HepG2 (cell line): ENCODE measurements around the gene ZNRD2. TPM values are rescaled to one million over a fixed set of nuclear protein-coding genes. Genes with fewer than 3 reads are reported as not detected.

Experiments used
- FOXA3 ChIP-seq: IDR thresholded peaks from 2 replicates; pipeline ENCODE4 v1.6.1; 2016; ENCODE audit warnings: missing genetic modification reagents, missing compliant biosample characterization
- FOXJ3 ChIP-seq: sonication (generic); formaldehyde crosslinking; IDR thresholded peaks from 2 replicates; pipeline ENCODE4 v1.4.0; 2020; ENCODE audit warnings: missing genetic modification reagents, mild to moderate bottlenecking, borderline replicate concordance
- FOXK1 ChIP-seq: sonication (generic); formaldehyde crosslinking; IDR thresholded peaks from 2 replicates; pipeline ENCODE4 v1.4.0; 2020; ENCODE audit warnings: low read depth, missing genetic modification reagents, borderline replicate concordance
- HMG20B ChIP-seq: conservative IDR thresholded peaks from 2 replicates; pipeline ENCODE4 v1.6.1; 2016; ENCODE audit warnings: missing genetic modification reagents, missing compliant biosample characterization
- IKZF5 ChIP-seq: IDR thresholded peaks from 2 replicates; pipeline ENCODE4 v1.6.1; 2018; ENCODE audit warnings: missing genetic modification reagents, mild to moderate bottlenecking, missing compliant biosample characterization
- IRF1 ChIP-seq: sonication (generic); formaldehyde crosslinking; IDR thresholded peaks from 2 replicates; pipeline ENCODE4 v1.4.0; 2020; ENCODE audit warnings: low read depth, mild to moderate bottlenecking, missing genetic modification reagents
- MEF2D ChIP-seq: sonication (generic); formaldehyde crosslinking; IDR thresholded peaks from 2 replicates; pipeline ENCODE4 v1.5.1; 2020; ENCODE audit warnings: mild to moderate bottlenecking, missing genetic modification reagents
- NR2C2 ChIP-seq: sonication (generic); formaldehyde crosslinking; IDR thresholded peaks from 2 replicates; pipeline ENCODE4 v1.4.0; 2020; ENCODE audit warnings: missing genetic modification reagents, mild to moderate bottlenecking, moderate library complexity, borderline replicate concordance
- RFXANK ChIP-seq: IDR thresholded peaks from 2 replicates; pipeline ENCODE4 v1.6.1; 2016
- SOX6 ChIP-seq, 2 experiments: fragments of 450-650 bp in 1 of 2; sonication (generic) in 1 of 2; formaldehyde crosslinking in 1 of 2; IDR thresholded peaks; 2 replicates each; pipeline versions ENCODE4 v1.4.0 to v1.6.1; 2017 to 2020; ENCODE audit warnings: antibody characterized with exemption in 1 of 2, mild to moderate bottlenecking in 1 of 2, missing genetic modification reagents in 1 of 2
- TFE3 ChIP-seq: IDR thresholded peaks from 2 replicates; pipeline ENCODE4 v1.6.1; 2016
- THRA ChIP-seq: sonication (generic); formaldehyde crosslinking; IDR thresholded peaks from 2 replicates; pipeline ENCODE4 v1.4.0; 2020; ENCODE audit warnings: missing genetic modification reagents, borderline replicate concordance
- ZBTB38 ChIP-seq: sonication (generic); formaldehyde crosslinking; IDR thresholded peaks from 2 replicates; pipeline ENCODE4 v1.5.1; 2020; ENCODE audit warnings: mild to moderate bottlenecking, missing genetic modification reagents
- ZNF317 ChIP-seq: sonication (generic); formaldehyde crosslinking; IDR thresholded peaks from 2 replicates; pipeline ENCODE4 v1.5.0; 2020; ENCODE audit warnings: mild to moderate bottlenecking, missing genetic modification reagents
- ZNF577 ChIP-seq: sonication (generic); formaldehyde crosslinking; IDR thresholded peaks from 2 replicates; pipeline ENCODE4 v1.4.0; 2020; ENCODE audit warnings: mild to moderate bottlenecking, low read depth, missing genetic modification reagents, borderline replicate concordance
- ZNF615 ChIP-seq: sonication (generic); formaldehyde crosslinking; IDR thresholded peaks from 2 replicates; pipeline ENCODE4 v1.5.0; 2020; ENCODE audit warnings: mild to moderate bottlenecking, missing genetic modification reagents, borderline replicate concordance
- ZNF770 ChIP-seq: sonication (generic); formaldehyde crosslinking; IDR thresholded peaks from 2 replicates; pipeline ENCODE4 v1.5.0; 2020; ENCODE audit warnings: mild to moderate bottlenecking, missing genetic modification reagents
- ZNF841 ChIP-seq: sonication (generic); formaldehyde crosslinking; IDR thresholded peaks from 2 replicates; pipeline ENCODE4 v1.8.1; 2023; ENCODE audit warnings: missing genetic modification reagents, borderline replicate concordance
- ZNF891 ChIP-seq: sonication (generic); formaldehyde crosslinking; IDR thresholded peaks from 2 replicates; pipeline ENCODE4 v1.5.0; 2020; ENCODE audit warnings: mild to moderate bottlenecking, missing genetic modification reagents
- polyA plus RNA-seq, 8 experiments: library from polyadenylated mRNA; depleted of rRNA in 3 of 8; stranded (reverse) in 7 of 8; unstranded in 1 of 8; fragments of >200 nt; fragmentation: Illumina TruSeq in 4 of 8; extraction: Trizol in 4 of 8; gene quantifications; 2 replicates each; pipeline versions ENCODE4 v1.2.1 to v1.2.3, GENCODE V29; 2011 to 2016; ENCODE audit warnings: low read depth in 4 of 8, missing spikeins in 1 of 8, mixed read lengths in 1 of 8; ENCODE audit not compliant: insufficient read depth in 1 of 8
- total RNA-seq, 5 experiments: library from RNA; depleted of rRNA; stranded (reverse); fragments of >200 nt; fragmentation: Illumina TruSeq; extraction: Trizol; gene quantifications; 2 replicates each; pipeline ENCODE4 v1.2.3, GENCODE V29; 2016; ENCODE audit warnings: low read depth in 1 of 5

The ZNRD2 gene
- total and polyA plus RNA-seq, 2 of the 13 experiments (the other 11 are each of a cell fraction or from before 2014, with no cell fraction given): 29.2 to 34.0 TPM

- TF ChIP-seq FOXA3 (CRISPR knock-in tag): no peak
- TF ChIP-seq ZNF841 (CRISPR knock-in tag): no peak
- TF ChIP-seq IRF1 (CRISPR knock-in tag): no peak
- TF ChIP-seq ZNF615: no peak
- TF ChIP-seq THRA (CRISPR knock-in tag): peak; percentile 92; the same call in 1 of the 2 replicates
- peak; percentile 38; the same call in 1 of the 2 replicates for TF ChIP-seq HMG20B
- no peak; the same call in 1 of the 2 replicates for TF ChIP-seq ZNF770
- TF ChIP-seq TFE3 (CRISPR knock-in tag): peak; percentile 54; the same call in 1 of the 2 replicates
- TF ChIP-seq ZNF577 (CRISPR knock-in tag): no peak
- peak; percentile 97 for TF ChIP-seq NR2C2 (CRISPR knock-in tag)
- no peak for TF ChIP-seq ZNF891 (CRISPR knock-in tag)
- TF ChIP-seq IKZF5 (CRISPR knock-in tag): no peak
- no peak for TF ChIP-seq RFXANK (CRISPR knock-in tag)
- peak; percentile 59; the same call in 1 of the 2 replicates for TF ChIP-seq FOXK1
- no peak for TF ChIP-seq SOX6 (IDR thresholded peaks at IDR 0.05)
- TF ChIP-seq SOX6 (CRISPR knock-in tag; IDR thresholded peaks at IDR 0.05): peak; percentile 86
- TF ChIP-seq MEF2D (CRISPR knock-in tag): peak; percentile 64; the same call in 1 of the 2 replicates
- peak; percentile 38; the same call in 1 of the 2 replicates for TF ChIP-seq ZBTB38
- no peak for TF ChIP-seq ZNF317
- TF ChIP-seq FOXJ3 (CRISPR knock-in tag): peak; percentile 74
Measured at GRCh38 chr11:65529475-65530156, 40.7 kb upstream of the ZNRD2 start (continued).
